22Rv1 (cell line): ENCODE measurements around the gene TEN1.

Source experiments
- H3K27ac ChIP-seq: fragments of 450-650 bp; 2 replicates; pipeline ENCODE4 v1.5.1; 2017
- ZFX ChIP-seq: fragments of 450-650 bp; IDR thresholded peaks from 2 replicates; pipeline ENCODE4 v1.6.1; 2017; ENCODE audit warnings: antibody characterized with exemption, borderline replicate concordance
- TF ChIP-seq, protein P1 (sequence below): fragments of 450-650 bp; IDR thresholded peaks from 2 replicates; pipeline ENCODE4 v1.5.1; 2017; ENCODE audit warnings: mild to moderate bottlenecking

The TEN1 gene

DNA sequence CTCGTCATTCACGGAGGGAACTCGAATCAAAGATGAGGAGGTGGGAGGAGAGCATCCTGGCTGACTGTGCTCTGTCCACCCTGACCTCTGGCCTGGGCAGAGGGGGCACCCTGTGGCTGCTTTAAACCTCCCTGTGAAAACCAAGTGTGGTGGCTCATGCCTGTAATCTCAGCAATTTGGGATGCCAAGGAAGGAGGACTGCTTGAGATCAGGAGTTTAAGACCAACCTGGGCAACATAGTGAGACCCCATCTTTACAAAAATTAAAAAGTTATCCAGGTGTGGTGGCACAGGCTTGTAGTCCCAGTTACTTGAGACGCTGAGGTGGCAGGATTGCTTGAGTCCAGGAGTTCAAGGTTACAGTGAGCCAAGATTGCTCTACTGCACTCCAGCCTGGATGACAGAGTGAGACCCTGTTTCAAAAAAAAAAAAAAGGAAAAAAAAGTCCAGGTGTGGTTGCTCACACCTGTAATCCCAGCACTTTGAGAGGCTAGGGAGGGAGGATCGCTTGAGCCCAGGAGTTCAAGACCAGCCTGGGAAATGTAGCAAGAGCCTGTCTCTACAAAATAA, 15.8 kb downstream of the TEN1 start:
- TF ChIP-seq, protein P1, sequence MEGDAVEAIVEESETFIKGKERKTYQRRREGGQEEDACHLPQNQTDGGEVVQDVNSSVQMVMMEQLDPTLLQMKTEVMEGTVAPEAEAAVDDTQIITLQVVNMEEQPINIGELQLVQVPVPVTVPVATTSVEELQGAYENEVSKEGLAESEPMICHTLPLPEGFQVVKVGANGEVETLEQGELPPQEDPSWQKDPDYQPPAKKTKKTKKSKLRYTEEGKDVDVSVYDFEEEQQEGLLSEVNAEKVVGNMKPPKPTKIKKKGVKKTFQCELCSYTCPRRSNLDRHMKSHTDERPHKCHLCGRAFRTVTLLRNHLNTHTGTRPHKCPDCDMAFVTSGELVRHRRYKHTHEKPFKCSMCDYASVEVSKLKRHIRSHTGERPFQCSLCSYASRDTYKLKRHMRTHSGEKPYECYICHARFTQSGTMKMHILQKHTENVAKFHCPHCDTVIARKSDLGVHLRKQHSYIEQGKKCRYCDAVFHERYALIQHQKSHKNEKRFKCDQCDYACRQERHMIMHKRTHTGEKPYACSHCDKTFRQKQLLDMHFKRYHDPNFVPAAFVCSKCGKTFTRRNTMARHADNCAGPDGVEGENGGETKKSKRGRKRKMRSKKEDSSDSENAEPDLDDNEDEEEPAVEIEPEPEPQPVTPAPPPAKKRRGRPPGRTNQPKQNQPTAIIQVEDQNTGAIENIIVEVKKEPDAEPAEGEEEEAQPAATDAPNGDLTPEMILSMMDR = no peak
- no peak for TF ChIP-seq ZFX
- H3K27ac ChIP-seq = no peak overlapping the region

DNA sequence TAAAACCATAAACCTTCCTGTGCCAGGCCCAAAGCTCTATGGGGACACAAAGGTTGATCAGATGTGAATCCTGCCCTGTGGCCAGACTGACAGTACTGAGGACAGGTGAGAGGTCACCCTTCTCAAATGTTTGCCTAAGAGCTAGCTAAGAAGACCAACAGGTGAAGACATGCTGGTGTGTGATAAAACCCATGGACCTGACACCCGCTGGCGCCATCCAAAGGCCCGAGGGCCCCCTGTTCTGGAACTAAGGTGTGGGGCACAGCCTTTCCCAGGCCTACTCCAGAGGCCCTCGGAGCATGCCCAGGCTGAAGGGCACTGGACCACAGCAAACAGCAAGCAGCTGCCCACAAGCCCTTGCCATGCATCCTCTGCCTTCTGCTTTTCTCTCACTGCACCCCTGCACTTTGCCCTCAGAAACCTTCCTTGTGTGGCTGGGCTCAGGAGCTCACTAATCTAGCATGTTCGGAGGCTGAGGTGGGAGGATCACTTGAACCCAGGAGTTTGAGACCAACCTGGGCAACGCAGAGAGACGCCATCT, 16.4 kb downstream of the TEN1 start:
- H3K27ac ChIP-seq = no peak overlapping the region
- TF ChIP-seq ZFX = no peak
- TF ChIP-seq, protein P1 = no peak

DNA sequence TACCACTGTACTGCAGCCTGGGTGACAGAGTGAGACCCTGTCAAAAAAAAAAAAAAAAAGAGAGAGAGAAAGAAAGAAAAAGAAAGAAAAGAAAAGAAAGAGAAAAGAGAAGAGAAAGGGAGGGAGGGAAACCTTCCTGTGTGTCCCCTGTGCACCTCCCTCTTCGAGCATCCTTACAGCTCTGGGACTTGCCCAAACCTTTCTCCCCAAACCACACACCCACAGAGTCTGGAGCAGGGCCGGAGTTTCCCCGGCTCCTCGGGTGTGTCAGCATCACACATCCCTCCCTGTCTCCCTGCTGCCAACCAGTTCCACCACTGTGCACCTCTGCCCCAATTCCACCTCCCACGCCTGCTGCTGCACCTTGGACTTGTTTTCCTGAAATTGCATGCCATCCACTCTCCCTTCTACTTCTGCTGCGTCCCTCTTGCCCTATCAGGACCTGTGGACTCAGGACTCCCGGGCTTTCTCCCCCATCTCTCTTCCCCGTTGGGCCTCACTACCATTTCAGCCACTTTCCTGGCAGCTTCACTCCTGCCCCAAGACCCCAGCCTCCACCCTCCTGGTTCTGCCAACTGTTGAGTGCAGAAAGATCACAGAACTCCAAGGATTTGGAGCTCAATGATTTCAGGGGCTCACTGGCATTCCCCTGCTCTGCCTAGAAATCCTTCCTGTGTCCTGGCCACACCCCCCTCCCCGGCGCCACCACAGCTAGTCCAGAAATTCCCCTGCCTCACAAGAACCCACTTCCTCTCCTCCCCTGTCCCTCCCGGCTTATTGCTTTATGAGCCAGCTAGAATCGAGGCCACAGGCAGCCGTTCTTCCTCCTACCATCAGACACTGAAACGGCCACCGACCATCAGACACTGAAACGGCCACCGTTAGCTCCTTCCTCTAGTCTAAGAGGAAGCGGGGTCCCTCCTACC, 17.9 kb downstream of the TEN1 start:
- H3K27ac ChIP-seq = no peak overlapping the region
- TF ChIP-seq, protein P1 = no peak
- no peak for TF ChIP-seq ZFX

DNA sequence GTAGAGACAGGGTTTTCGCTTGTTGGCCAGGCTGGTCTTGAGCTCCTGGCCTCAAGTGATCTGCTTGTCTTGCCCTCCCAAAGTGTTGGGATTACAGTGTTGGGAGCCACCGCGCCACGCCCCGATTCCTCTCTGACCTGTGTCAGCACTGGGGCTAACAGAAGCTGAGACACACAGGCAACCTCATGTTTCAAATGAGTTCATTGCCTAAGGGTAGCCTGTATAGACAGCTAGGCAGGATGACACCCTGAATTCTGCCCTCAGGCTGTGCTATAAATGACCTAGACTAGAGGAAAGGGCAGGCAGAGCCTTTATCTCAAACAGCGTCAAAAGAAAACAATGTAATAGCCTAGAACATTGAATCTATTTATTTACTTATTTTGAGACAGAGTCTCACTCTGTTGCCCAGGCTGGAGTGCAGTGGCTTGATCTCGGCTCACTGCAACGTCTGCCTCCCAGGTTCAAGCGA, 19.3 kb downstream of the TEN1 start:
- TF ChIP-seq, protein P1 = no peak
- TF ChIP-seq ZFX = no peak
- 0 out of 2 replicates have a peak overlapping the region, but pooled peaks have one; percentile 3 for H3K27ac ChIP-seq

DNA sequence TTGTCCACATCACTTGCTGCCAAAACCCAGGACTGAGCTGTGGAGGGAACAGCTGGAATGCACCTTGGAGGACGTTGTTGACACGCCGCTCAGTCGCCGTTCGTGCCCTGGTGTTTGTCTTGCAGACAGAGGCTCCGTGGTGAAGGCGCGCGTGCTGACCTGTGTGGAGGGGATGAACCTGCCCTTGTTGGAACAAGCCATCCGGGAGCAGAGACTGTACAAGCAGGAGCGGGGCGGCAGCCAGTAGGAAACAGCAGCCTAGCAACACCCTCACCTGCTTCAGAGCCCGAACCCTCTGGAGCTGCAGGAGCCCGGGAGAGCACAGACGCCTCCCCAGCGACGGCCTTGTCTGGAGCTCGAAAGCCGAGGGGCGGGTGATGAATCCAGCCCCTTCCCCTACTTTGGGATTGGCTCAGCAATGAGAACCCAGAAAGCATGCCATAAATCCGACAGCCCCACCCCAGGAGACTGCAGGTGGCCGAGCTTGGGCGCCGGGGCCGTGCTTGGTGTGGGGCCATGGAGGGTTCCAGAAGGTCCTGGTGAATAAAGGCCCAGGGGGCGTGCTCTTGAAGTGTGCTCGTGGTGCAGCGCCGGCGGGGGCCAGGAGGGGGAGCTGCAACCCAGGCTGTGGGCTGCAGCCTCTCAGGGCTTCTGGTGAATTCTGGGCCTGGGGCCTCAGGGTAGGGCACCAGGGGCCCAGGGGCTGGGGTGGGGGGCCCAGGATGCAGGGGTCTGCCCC, 21.1 kb downstream of the TEN1 start:
- TF ChIP-seq, protein P1 = peak; percentile 97
- TF ChIP-seq ZFX = no peak
- H3K27ac ChIP-seq = 0 out of 2 replicates have a peak overlapping the region, but pooled peaks have one; percentile 13

DNA sequence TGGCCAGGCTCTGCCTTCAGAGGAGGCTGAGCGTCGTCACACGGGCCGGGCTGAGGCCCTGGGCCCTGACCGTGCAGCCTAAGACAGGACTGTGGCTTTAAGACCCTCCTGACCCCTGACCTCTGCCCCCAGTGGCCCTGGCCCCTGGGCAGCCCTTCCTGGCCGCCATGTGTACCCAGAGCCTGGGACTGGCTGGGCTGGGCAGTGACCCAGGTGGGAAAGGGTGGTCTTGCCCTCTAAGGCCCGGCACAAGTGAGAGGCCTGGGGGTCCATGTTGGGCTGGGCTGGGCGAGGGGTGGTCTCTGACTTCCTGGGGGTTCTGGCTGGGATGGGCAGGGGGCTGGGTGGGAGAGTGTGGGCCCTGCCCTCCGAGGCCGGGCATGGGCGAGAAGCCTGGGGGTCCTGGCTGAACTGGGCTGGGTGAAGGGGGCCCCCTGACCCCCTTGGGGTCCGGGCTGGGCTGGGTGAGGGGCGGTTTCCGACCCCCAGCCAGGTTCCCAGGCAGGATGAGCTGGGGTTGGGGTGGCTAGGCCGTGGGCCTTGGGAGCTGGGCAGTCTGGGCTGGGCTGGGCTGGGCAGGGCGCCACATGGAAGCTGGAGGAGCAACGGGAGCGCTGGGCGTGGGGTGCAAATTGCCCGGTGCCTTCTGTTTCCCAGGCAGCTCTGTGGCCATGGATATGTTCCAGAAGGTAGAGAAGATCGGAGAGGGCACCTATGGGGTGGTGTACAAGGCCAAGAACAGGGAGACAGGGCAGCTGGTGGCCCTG, 21.9 kb downstream of the TEN1 start, which contains the start of gene CDK3:
CDK3 (plus strand) TSS at position 101 of the 767 bp plus-strand sequence; CDS start at position 672, 571 bp downstream.
- 0 out of 2 replicates have a peak within 1 kb of the TSS, but pooled peaks have one; percentile 13 for H3K27ac ChIP-seq
- TF ChIP-seq, protein P1 = peak; percentile 69
- TF ChIP-seq ZFX = no peak
